ENCODE results near the gene WDR75. TPM values are rescaled to one million over a fixed set of nuclear protein-coding genes. Genes with fewer than 3 reads are reported as not detected.

WDR75 gene
- total and polyA plus RNA-seq, 2 of the 13 experiments (the other 11 are each of a cell fraction or from before 2014, with no cell fraction given) = 63.0 to 74.1 TPM

DNA sequence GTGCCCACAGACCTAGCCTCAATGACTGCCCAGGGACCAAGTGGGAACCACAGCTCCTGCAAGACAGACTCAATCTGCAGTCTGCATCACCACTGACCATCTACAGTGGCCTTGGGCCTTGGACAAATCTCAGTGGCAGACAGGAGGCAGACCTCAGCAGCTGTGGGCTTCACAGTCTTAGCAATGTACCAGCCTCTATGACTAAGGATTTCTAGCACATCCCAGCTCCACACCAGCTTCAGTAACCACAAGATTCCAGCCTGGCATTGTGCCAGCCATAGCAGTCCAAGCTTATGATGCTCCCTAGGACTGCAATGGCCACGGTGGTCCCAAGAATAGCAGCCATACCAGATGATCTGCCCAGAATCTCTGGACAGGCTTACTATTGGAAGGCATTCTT lies 19.6 kb upstream of the WDR75 start:
- DNase-seq (ENCODE audit: low spot score) = no peak
- Histone ChIP-seq H3K4me1 (ENCODE audit: insufficient read depth, low read length) (no peaks in the 10 kb centered on the region), H2AFZ (ENCODE audit: low read length) (no peak overlapping the region), H4K20me1 (ENCODE audit: insufficient read depth, low read length) (no peaks in the 10 kb centered on the region), H3K9ac (ENCODE audit: insufficient read depth, low read depth, low read length) (no peak overlapping the region), H3K4me3 (replicated peaks in 1 of 3; ENCODE audit: insufficient read depth in 1 of 3, low read depth in 2 of 3, low read length in 3 of 3) (no peak overlapping the region), H3K9me3 (ENCODE audit: low read length) (no peaks in the 10 kb centered on the region), H3K27me3 (ENCODE audit: control insufficient read depth in 1 of 2, insufficient read depth in 2 of 2, low read length in 2 of 2) (no peaks in the 10 kb centered on the region), H3K27ac (ENCODE audit: extremely low read length, insufficient read depth, low read length) (no peak overlapping the region), H3K4me2 (ENCODE audit: low read depth, low read length) (no peak overlapping the region), H3K79me2 (ENCODE audit: insufficient read depth, low read length) (no peaks in the 10 kb centered on the region), H3K36me3 (replicated peaks in 1 of 2; ENCODE audit: control insufficient read depth in 1 of 2, insufficient read depth in 2 of 2, low read length in 2 of 2) (no peaks in the 10 kb centered on the region)
- ChIA-PET POLR2A (interaction anchor here (1.1 kb wide), 1 partner anchor 9 kb away, joined by 4 read pairs; no protein-coding TSS in a partner anchor), CTCF (ENCODE audit: low intra/inter-chr PET ratio, low total read pairs) (no interaction called here)
- WGBS (ENCODE audit: low lambda C conversion rate) = 0% methylated on average over 1 of the region's 1 CpG
- TF ChIP-seq, protein P1, sequence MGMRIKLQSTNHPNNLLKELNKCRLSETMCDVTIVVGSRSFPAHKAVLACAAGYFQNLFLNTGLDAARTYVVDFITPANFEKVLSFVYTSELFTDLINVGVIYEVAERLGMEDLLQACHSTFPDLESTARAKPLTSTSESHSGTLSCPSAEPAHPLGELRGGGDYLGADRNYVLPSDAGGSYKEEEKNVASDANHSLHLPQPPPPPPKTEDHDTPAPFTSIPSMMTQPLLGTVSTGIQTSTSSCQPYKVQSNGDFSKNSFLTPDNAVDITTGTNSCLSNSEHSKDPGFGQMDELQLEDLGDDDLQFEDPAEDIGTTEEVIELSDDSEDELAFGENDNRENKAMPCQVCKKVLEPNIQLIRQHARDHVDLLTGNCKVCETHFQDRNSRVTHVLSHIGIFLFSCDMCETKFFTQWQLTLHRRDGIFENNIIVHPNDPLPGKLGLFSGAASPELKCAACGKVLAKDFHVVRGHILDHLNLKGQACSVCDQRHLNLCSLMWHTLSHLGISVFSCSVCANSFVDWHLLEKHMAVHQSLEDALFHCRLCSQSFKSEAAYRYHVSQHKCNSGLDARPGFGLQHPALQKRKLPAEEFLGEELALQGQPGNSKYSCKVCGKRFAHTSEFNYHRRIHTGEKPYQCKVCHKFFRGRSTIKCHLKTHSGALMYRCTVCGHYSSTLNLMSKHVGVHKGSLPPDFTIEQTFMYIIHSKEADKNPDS (CRISPR knock-in tag; IDR thresholded peaks at IDR 0.05) = no peak
- TF ChIP-seq LCORL (IDR thresholded peaks at IDR 0.05) = peak; percentile 81
- TF ChIP-seq LCORL (CRISPR knock-in tag; IDR thresholded peaks at IDR 0.05) = no peak
- no peak for TF ChIP-seq DMAP1 (CRISPR knock-in tag; IDR thresholded peaks at IDR 0.05)
- TF ChIP-seq, protein P2, sequence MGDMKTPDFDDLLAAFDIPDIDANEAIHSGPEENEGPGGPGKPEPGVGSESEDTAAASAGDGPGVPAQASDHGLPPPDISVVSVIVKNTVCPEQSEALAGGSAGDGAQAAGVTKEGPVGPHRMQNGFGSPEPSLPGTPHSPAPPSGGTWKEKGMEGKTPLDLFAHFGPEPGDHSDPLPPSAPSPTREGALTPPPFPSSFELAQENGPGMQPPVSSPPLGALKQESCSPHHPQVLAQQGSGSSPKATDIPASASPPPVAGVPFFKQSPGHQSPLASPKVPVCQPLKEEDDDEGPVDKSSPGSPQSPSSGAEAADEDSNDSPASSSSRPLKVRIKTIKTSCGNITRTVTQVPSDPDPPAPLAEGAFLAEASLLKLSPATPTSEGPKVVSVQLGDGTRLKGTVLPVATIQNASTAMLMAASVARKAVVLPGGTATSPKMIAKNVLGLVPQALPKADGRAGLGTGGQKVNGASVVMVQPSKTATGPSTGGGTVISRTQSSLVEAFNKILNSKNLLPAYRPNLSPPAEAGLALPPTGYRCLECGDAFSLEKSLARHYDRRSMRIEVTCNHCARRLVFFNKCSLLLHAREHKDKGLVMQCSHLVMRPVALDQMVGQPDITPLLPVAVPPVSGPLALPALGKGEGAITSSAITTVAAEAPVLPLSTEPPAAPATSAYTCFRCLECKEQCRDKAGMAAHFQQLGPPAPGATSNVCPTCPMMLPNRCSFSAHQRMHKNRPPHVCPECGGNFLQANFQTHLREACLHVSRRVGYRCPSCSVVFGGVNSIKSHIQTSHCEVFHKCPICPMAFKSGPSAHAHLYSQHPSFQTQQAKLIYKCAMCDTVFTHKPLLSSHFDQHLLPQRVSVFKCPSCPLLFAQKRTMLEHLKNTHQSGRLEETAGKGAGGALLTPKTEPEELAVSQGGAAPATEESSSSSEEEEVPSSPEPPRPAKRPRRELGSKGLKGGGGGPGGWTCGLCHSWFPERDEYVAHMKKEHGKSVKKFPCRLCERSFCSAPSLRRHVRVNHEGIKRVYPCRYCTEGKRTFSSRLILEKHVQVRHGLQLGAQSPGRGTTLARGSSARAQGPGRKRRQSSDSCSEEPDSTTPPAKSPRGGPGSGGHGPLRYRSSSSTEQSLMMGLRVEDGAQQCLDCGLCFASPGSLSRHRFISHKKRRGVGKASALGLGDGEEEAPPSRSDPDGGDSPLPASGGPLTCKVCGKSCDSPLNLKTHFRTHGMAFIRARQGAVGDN (CRISPR knock-in tag; IDR thresholded peaks at IDR 0.05) = no peak
- TF ChIP-seq, protein P3, sequence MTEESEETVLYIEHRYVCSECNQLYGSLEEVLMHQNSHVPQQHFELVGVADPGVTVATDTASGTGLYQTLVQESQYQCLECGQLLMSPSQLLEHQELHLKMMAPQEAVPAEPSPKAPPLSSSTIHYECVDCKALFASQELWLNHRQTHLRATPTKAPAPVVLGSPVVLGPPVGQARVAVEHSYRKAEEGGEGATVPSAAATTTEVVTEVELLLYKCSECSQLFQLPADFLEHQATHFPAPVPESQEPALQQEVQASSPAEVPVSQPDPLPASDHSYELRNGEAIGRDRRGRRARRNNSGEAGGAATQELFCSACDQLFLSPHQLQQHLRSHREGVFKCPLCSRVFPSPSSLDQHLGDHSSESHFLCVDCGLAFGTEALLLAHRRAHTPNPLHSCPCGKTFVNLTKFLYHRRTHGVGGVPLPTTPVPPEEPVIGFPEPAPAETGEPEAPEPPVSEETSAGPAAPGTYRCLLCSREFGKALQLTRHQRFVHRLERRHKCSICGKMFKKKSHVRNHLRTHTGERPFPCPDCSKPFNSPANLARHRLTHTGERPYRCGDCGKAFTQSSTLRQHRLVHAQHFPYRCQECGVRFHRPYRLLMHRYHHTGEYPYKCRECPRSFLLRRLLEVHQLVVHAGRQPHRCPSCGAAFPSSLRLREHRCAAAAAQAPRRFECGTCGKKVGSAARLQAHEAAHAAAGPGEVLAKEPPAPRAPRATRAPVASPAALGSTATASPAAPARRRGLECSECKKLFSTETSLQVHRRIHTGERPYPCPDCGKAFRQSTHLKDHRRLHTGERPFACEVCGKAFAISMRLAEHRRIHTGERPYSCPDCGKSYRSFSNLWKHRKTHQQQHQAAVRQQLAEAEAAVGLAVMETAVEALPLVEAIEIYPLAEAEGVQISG (CRISPR knock-in tag; IDR thresholded peaks at IDR 0.05) = no peak
- TF ChIP-seq ZNF550 (CRISPR knock-in tag; IDR thresholded peaks at IDR 0.05; ENCODE audit: borderline replicate concordance) = no peak
- no peak for TF ChIP-seq FOXK2 (IDR thresholded peaks at IDR 0.05)
- no peak for TF ChIP-seq ZNF720 (CRISPR knock-in tag; IDR thresholded peaks at IDR 0.05)
- no peak for TF ChIP-seq KDM2A (CRISPR knock-in tag; IDR thresholded peaks at IDR 0.05; ENCODE audit: borderline replicate concordance, low read depth)
- peak; percentile 51; the same call in 2 of the 3 replicates for ATAC-seq
- no peak for FAIRE-seq
- no TSS peak for BruUV-seq (replicated peaks)
- in situ Hi-C loops (cut with HindIII; ENCODE audit: extremely low pct_ligation_motif_present, low pct_unique_long_range_greater_than_20kb) = loop anchor here (25.0 kb wide), 2 partner anchors 434 to 659 kb away; no protein-coding TSS in a partner anchor
- intact Hi-C loops (cut with micrococcal nuclease; ENCODE audit: unreplicated experiment) = no loop called here
